GM10248 (cell line): Measurements from ENCODE around the gene C4orf50.

Experiments
- CTCF ChIA-PET: fragments of 300-600 bp; sonication (Branson Sonifier 250); formaldehyde crosslinking; extraction: SDS; loops from one replicate; lab custom pipeline; 2021; ENCODE audit warnings: antibody characterized with exemption; lab: Yijun Ruan, JAX
- POLR2A ChIA-PET: fragments of 350-650 bp; sonication (Branson Sonifier 250); formaldehyde crosslinking; extraction: SDS; loops from one replicate; lab custom pipeline; 2020; ENCODE audit warnings: antibody characterized with exemption; lab: Yijun Ruan, JAX
- DNase-seq: peaks from one replicate; pipeline ENCODE4 v3.0.0; 2012; ENCODE audit errors: extremely low spot score
- TF ChIP-seq, protein P1 (sequence below): IDR thresholded peaks from 2 replicates; pipeline ENCODE4 v1.5.1; 2012; ENCODE audit warnings: mild to moderate bottlenecking, low read depth; ENCODE audit errors: extremely low read depth, missing control alignments, control extremely low read depth

C4orf50 gene

DNA sequence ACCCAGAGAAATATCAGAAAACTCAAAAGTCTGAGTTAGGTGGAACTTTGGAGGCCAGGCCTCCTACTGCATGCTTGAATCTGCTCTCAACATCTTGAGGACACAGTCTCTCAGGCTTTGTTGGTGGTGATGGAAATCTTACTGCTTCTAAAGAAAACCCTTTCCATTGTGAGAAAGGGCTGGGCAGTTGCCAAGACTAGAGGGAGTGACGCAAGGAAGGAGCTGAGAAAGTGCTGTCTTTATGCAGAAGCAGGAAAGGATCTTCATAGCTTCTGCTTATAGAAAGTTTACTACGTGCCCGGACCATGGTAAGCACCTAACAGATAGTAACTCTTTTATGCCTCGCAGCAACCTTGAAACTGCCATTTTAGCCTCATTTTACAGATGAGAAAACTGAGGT lies 122.9 kb downstream of the C4orf50 start:
- TF ChIP-seq, protein P1, sequence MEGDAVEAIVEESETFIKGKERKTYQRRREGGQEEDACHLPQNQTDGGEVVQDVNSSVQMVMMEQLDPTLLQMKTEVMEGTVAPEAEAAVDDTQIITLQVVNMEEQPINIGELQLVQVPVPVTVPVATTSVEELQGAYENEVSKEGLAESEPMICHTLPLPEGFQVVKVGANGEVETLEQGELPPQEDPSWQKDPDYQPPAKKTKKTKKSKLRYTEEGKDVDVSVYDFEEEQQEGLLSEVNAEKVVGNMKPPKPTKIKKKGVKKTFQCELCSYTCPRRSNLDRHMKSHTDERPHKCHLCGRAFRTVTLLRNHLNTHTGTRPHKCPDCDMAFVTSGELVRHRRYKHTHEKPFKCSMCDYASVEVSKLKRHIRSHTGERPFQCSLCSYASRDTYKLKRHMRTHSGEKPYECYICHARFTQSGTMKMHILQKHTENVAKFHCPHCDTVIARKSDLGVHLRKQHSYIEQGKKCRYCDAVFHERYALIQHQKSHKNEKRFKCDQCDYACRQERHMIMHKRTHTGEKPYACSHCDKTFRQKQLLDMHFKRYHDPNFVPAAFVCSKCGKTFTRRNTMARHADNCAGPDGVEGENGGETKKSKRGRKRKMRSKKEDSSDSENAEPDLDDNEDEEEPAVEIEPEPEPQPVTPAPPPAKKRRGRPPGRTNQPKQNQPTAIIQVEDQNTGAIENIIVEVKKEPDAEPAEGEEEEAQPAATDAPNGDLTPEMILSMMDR: no peak
- ChIA-PET CTCF (no interaction called here), POLR2A (no interaction called here)
- no peak for DNase-seq

DNA sequence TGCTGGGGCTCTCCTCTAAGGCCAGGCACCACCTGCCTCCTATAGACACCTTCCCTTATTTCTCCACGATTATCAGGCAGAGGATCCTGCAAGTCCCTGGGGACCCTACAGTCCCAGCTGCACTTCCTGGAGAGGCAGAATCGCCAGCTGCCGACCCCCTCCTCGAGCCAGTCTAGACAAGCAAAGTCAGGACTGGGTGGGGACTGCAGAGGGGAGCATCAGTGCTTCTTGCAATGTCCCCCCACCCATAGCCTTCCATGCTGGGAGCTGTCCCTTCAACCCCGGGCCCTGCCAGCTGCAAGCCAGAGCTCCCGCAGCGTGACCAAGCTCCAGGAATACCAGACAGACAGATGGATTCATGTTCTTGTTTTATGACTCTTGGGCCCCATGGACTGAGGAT lies 124.0 kb downstream of the C4orf50 start:
- TF ChIP-seq, protein P1: no peak
- CTCF ChIA-PET: no interaction called here
- POLR2A ChIA-PET: no interaction called here
- DNase-seq: no peak

DNA sequence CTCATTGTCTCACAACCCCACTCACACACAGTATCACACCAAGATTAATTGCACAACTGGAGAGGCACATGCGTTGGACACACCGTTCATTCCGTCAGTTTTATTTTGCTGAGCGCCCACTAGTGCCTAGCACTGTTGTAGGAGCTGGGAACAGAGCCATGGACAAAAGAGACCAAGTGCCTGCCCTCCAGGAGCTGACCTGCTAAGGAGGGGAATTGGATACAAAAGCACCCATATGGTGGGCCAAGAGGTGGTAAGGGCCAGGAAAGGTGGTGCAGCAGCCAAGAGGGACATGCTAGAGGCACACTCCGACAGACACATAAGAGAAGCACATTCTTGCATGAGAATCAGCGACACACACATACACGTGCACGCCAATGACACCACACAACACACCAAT lies 124.6 kb downstream of the C4orf50 start:
- ChIA-PET CTCF (no interaction called here), POLR2A (no interaction called here)
- TF ChIP-seq, protein P1: no peak
- DNase-seq: no peak

DNA sequence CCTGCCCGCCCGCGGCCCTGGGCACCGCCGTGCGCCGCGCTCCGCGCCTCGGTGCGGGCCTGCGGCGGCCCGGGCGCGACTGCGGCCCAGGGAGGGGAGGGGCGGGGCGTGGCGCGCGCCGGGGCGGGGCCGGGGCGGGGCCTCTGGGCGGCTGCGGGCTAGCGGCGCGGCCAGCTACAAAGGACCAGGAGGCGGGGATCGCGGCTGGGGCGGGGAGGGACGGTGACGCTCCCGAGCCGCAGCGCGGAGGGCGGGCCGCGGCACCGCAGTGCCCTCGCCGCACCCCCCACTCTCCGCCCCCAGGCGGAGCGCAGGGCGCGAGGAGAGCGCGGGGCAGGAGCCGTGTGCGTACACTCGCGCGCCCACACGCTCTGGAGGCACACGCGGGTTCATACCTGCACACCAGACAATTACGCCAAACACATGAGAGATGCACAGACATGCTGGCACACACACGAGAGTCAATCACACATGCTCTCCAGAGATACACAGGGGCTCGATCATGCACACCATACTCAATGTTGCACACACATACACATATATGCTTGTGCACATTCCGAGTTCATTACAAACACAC lies 125.1 kb downstream of the C4orf50 start, which contains the start of gene CRMP1:
Gene CRMP1, minus strand, starts transcription at position 83 of the 577 bp plus-strand sequence. CDS start 117 bp downstream, outside the sequence.
- TF ChIP-seq, protein P1: no peak
- CTCF ChIA-PET: no interaction called here
- POLR2A ChIA-PET: no interaction called here
- DNase-seq: no peak

DNA sequence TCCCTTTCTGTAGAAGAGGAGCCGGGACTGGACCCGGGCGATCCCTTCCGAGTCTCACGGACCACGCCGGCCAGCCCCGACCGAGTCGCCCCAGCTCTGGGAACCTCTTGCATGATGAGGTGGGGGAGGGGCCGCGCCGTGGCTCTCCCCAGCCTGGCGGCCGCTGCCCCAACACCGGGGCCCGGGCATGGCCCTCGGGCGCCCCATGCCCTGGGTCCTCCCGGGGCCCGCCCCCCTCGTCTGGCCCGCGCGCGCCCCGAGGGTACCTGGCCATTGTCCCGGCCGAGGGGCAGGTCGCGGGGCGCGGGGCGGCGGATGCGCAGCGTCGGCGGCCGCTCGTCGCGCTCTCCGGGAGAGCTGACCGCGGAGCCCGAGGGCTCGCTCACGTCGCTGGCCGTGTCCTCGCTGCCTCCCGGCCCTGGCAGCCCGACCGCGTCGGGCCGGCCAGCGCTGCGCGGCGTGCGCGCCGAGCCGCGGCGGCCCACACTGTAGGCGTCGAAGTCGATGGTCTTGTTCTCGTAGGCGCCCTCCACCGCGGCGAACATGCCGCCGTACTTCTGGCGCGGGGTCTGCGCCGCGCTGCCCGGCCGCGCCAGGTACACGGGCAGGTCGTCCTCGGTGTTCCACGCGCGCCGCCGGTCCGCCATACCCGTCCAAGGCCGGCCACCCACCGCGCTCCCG lies 125.8 kb downstream of the C4orf50 start:
- ChIA-PET CTCF (interaction anchor here (1.8 kb wide), 1 partner anchor 10 kb away, joined by 5 read pairs; no protein-coding TSS in a partner anchor), POLR2A (no interaction called here)
- no peak for DNase-seq
- TF ChIP-seq, protein P1: no peak

DNA sequence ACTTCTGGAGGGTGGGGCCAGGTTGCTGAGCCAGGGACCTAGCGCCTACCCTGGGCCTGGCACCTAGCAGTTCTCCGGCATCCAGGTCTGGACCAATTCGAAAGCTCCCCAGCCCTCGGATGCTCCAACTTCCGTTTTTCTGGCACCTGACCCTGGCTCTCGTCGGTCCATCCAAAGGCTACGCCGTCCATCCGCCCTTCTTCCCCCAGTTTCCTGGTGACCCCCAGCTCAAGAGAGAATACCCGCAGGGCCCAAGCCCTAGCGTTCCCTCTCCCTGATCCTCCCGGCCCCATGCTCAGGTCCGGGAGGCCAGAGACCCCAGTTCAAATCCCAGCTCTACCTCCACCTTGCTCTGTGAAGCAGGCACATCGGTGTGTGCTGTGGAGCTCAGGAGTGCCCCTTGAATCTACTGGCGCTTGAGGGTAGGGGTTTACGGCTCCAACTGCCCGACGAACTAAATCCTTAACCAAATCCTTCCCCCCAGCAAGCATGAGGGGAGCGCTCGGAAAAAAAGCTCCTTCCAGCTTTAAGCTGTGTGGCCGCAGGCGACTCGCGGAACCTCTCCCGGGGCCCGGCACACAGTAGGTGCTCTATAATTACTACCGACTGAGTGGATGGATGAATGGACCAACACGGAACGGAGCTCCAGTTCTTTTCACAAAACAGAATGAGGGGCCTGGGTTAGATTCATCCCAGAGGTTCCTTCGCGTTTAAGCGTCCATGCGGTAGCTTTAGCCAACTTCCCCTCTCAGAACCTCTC lies 126.5 kb downstream of the C4orf50 start:
- no peak for DNase-seq
- ChIA-PET POLR2A (interaction anchor here (0.6 kb wide), 1 partner anchor 939 kb away, joined by 3 read pairs; no protein-coding TSS in a partner anchor), CTCF (interaction anchor here (1.8 kb wide), 1 partner anchor 10 kb away, joined by 5 read pairs; no protein-coding TSS in a partner anchor)
- TF ChIP-seq, protein P1: no peak
